IMR-90 (cell line): Measurements from ENCODE around the gene TEX44. TPM values are rescaled to one million over a fixed set of nuclear protein-coding genes. Genes with fewer than 3 reads are reported as not detected.

Experiments
- ATAC-seq: fragments of 200-7000 bp; cut with Tn5 transposase; 2 replicates; pipeline ENCODE4 v1.9.1; 2020; ENCODE audit warnings: low read depth, mild to moderate bottlenecking, moderate library complexity
- BruUV-seq: library from RNA; stranded (reverse); fragments of 400-500 nt; replicated peaks from 2 replicates; lab custom pipeline; 2021; lab: Mats Ljungman, UMichigan
- CTCF ChIA-PET: fragments of 300-600 bp; formaldehyde crosslinking; extraction: SDS; loops from one replicate; lab custom pipeline; 2021; ENCODE audit warnings: antibody characterized with exemption; lab: Yijun Ruan, JAX
- POLR2A ChIA-PET: fragments of 300-600 bp; sonication (Branson Sonifier 250); formaldehyde crosslinking; loops from one replicate; lab custom pipeline; 2022; ENCODE audit warnings: antibody characterized with exemption; ENCODE audit not compliant: unreplicated experiment; lab: Charles Lee
- DNase-seq: peaks from one replicate; pipeline ENCODE4 v3.0.0; 2013
- H2AFZ ChIP-seq: replicated peaks from 2 replicates; pipeline ENCODE3; 2013; ENCODE audit warnings: low read length, mild to moderate bottlenecking; ENCODE audit not compliant: poor library complexity
- H2AK5ac ChIP-seq: 2 replicates; pipeline ENCODE4 v1.6.1; 2013; ENCODE audit warnings: low read depth, low read length, inconsistent platforms
- H2AK9ac ChIP-seq: replicated peaks from 2 replicates; pipeline ENCODE3; 2013; ENCODE audit warnings: mild to moderate bottlenecking, low read depth, low read length, moderate library complexity; ENCODE audit not compliant: poor library complexity
- H2BK120ac ChIP-seq: 2 replicates; pipeline ENCODE4 v1.6.1; 2013; ENCODE audit warnings: low read depth, low read length, inconsistent platforms
- H2BK15ac ChIP-seq: 3 replicates; pipeline ENCODE4 v1.6.1; 2013; ENCODE audit warnings: low read depth, low read length, inconsistent platforms
- H2BK20ac ChIP-seq: 2 replicates; pipeline ENCODE4 v1.6.1; 2013; ENCODE audit warnings: low read depth, mild to moderate bottlenecking, inconsistent platforms, low read length, moderate library complexity
- H2BK5ac ChIP-seq: 2 replicates; pipeline ENCODE4 v1.6.1; 2013; ENCODE audit warnings: mild to moderate bottlenecking, low read depth, low read length, inconsistent platforms; ENCODE audit not compliant: poor library complexity, severe bottlenecking
- H3K14ac ChIP-seq: replicated peaks from 2 replicates; pipeline ENCODE4 v1.6.1; 2013; ENCODE audit warnings: low read depth, low read length, inconsistent platforms
- H3K18ac ChIP-seq: 2 replicates; pipeline ENCODE4 v1.6.1; 2013; ENCODE audit warnings: low read depth, low read length, control low read depth
- H3K23ac ChIP-seq: 2 replicates; pipeline ENCODE4 v1.6.1; 2013; ENCODE audit warnings: low read depth, low read length, inconsistent platforms
- H3K27ac ChIP-seq: 2 replicates; pipeline ENCODE4 v1.5.1; 2013; ENCODE audit warnings: mild to moderate bottlenecking, control low read depth, low read length; ENCODE audit not compliant: insufficient read depth
- H3K27me3 ChIP-seq: 2 replicates; pipeline ENCODE4 v1.6.1; 2013; ENCODE audit warnings: low read length; ENCODE audit not compliant: control insufficient read depth, insufficient read depth
- H3K36me3 ChIP-seq: 2 replicates; pipeline ENCODE4 v1.6.1; 2013; ENCODE audit warnings: low read length, mixed read lengths; ENCODE audit not compliant: control insufficient read depth, insufficient read depth
- H3K4ac ChIP-seq: 2 replicates; pipeline ENCODE4 v1.6.1; 2013; ENCODE audit warnings: low read depth, low read length, inconsistent platforms
- H3K4me1 ChIP-seq: 2 replicates; pipeline ENCODE4 v1.6.1; 2013; ENCODE audit warnings: low read length, mixed read lengths; ENCODE audit not compliant: control insufficient read depth, insufficient read depth
- H3K4me2 ChIP-seq: 2 replicates; pipeline ENCODE4 v1.6.1; 2013; ENCODE audit warnings: low read depth, mild to moderate bottlenecking, control low read depth, low read length, moderate library complexity
- H3K4me3 ChIP-seq: 2 replicates; pipeline ENCODE4 v1.5.1; 2013; ENCODE audit warnings: low read depth, mild to moderate bottlenecking, control low read depth, low read length, moderate library complexity; ENCODE audit not compliant: insufficient read depth
- H3K56ac ChIP-seq: 2 replicates; pipeline ENCODE4 v1.6.1; 2013; ENCODE audit warnings: low read length, inconsistent platforms; ENCODE audit not compliant: insufficient read depth; ENCODE audit errors: extremely low read depth
- H3K79me1 ChIP-seq, 2 experiments: 2 replicates each; pipeline ENCODE4 v1.6.1; 2013; ENCODE audit warnings: low read length in 2 of 2, inconsistent platforms in 1 of 2, low read depth in 1 of 2
- H3K9ac ChIP-seq: 2 replicates; pipeline ENCODE4 v1.6.1; 2013; ENCODE audit warnings: low read depth, low read length, control low read depth
- H3K9me1 ChIP-seq: 2 replicates; pipeline ENCODE4 v1.6.1; 2013; ENCODE audit warnings: low read length, inconsistent platforms; ENCODE audit not compliant: insufficient read depth
- H3K9me3 ChIP-seq: 2 replicates; pipeline ENCODE4 v1.6.1; 2013; ENCODE audit warnings: low read length; ENCODE audit not compliant: control insufficient read depth, insufficient read depth
- H4K20me1 ChIP-seq: 2 replicates; pipeline ENCODE4 v1.6.1; 2013; ENCODE audit warnings: low read length, inconsistent platforms; ENCODE audit not compliant: insufficient read depth
- H4K5ac ChIP-seq: 2 replicates; pipeline ENCODE4 v1.6.1; 2013; ENCODE audit warnings: mild to moderate bottlenecking, low read depth, low read length, control low read depth
- H4K8ac ChIP-seq, 2 experiments: 2 replicates each; pipeline ENCODE4 v1.6.1; 2013; ENCODE audit warnings: low read depth in 2 of 2, low read length in 2 of 2, control low read depth in 1 of 2, inconsistent platforms in 1 of 2
- H4K91ac ChIP-seq: 2 replicates; pipeline ENCODE4 v1.6.1; 2013; ENCODE audit warnings: low read depth, low read length, inconsistent platforms; ENCODE audit not compliant: insufficient read depth
- CEBPB ChIP-seq: IDR thresholded peaks from 2 replicates; pipeline ENCODE4 v1.6.1; 2012; ENCODE audit warnings: low read depth, low read length, improper control_type of control experiment
- CHD1 ChIP-seq: IDR thresholded peaks from 2 replicates; pipeline ENCODE4 v1.6.1; 2012; ENCODE audit warnings: low read depth, low read length, improper control_type of control experiment
- MAFK ChIP-seq: IDR thresholded peaks from 2 replicates; pipeline ENCODE4 v1.6.1; 2012; ENCODE audit warnings: low read depth, low read length, improper control_type of control experiment
- MAZ ChIP-seq: IDR thresholded peaks from 2 replicates; pipeline ENCODE4 v1.6.1; 2012; ENCODE audit warnings: low read depth, mild to moderate bottlenecking, low read length, improper control_type of control experiment, moderate library complexity, borderline replicate concordance
- NFE2L2 ChIP-seq: fragments of 150-350 bp; IDR thresholded peaks from 2 replicates; pipeline ENCODE4 v1.6.1; 2016; ENCODE audit warnings: low read depth, mild to moderate bottlenecking, low read length
- POLR2A ChIP-seq: IDR thresholded peaks from 2 replicates; pipeline ENCODE4 v1.6.1; 2012; ENCODE audit warnings: mild to moderate bottlenecking, low read depth, low read length
- RAD21 ChIP-seq: IDR thresholded peaks from 2 replicates; pipeline ENCODE4 v1.6.1; 2012; ENCODE audit warnings: low read length, improper control_type of control experiment
- RCOR1 ChIP-seq: IDR thresholded peaks from 2 replicates; pipeline ENCODE4 v1.6.1; 2012; ENCODE audit warnings: mild to moderate bottlenecking, low read length, improper control_type of control experiment; ENCODE audit not compliant: insufficient replicate concordance
- RFX5 ChIP-seq: IDR thresholded peaks from 2 replicates; pipeline ENCODE4 v1.8.0; 2012; ENCODE audit warnings: low read depth, mild to moderate bottlenecking, low read length, moderate library complexity
- WGBS, 2 experiments: methylation state at CpG; one replicate each; pipeline versions ENCODE4 v1.1.5 to v1.1.7; 2013; ENCODE audit warnings: missing lambda C conversion rate in 2 of 2; ENCODE audit not compliant: insufficient read length in 1 of 2; ENCODE audit errors: extremely low coverage in 2 of 2; 5-methylcytosine and 5-hydroxymethylcytosine counted together
- dilution Hi-C: fragments of 300-500 bp; cut with HindIII; formaldehyde crosslinking; loops from one replicate; pipeline ENCODE4 v1.14.3; 2018; ENCODE audit warnings: low sequenced_read_pairs; ENCODE audit not compliant: unreplicated experiment
- in situ Hi-C: fragments of 300-500 bp; cut with MboI; formaldehyde crosslinking; loops from 3 replicates; pipeline ENCODE4 v1.14.3; 2019; ENCODE audit warnings: low sequenced_read_pairs, inconsistent platforms, mixed read lengths
- intact Hi-C: fragments of 100-400 bp; cut with micrococcal nuclease; formaldehyde crosslinking; loops from 2 replicates; pipeline ENCODE4 v1.10.0; 2022
- polyA plus RNA-seq, 3 experiments: library from polyadenylated mRNA; depleted of rRNA; stranded (reverse); fragments of >200 nt; gene quantifications; 2 replicates each; pipeline ENCODE4 v1.2.3, GENCODE V29; 2012; ENCODE audit warnings: low replicate concordance in 1 of 3
- total RNA-seq: library from RNA; depleted of rRNA; stranded (reverse); fragments of >200 nt; gene quantifications from 2 replicates; pipeline ENCODE4 v1.2.3, GENCODE V29; 2012
- TF ChIP-seq, protein P1 (sequence below): fragments of 150-350 bp; IDR thresholded peaks from 2 replicates; pipeline ENCODE4 v1.6.1; 2016; ENCODE audit warnings: low read depth, mild to moderate bottlenecking, low read length, moderate library complexity, borderline replicate concordance

Gene TEX44
- total and polyA plus RNA-seq, 2 of the 4 experiments (the other 2 are of a cell fraction) = not detected

GRCh38 chr2:231579560-231579959 is 13.1 kb upstream of the TEX44 start:
- no peak overlapping the region for H3K23ac ChIP-seq
- BruUV-seq = no TSS peak
- H3K4me3 ChIP-seq = no peak overlapping the region
- TF ChIP-seq MAZ (no peak), CHD1 (no peak), CEBPB (no peak), NFE2L2 (no peak), MAFK (no peak), RAD21 (no peak), POLR2A (no peak), RFX5 (no peak), RCOR1 (no peak)
- TF ChIP-seq, protein P1, sequence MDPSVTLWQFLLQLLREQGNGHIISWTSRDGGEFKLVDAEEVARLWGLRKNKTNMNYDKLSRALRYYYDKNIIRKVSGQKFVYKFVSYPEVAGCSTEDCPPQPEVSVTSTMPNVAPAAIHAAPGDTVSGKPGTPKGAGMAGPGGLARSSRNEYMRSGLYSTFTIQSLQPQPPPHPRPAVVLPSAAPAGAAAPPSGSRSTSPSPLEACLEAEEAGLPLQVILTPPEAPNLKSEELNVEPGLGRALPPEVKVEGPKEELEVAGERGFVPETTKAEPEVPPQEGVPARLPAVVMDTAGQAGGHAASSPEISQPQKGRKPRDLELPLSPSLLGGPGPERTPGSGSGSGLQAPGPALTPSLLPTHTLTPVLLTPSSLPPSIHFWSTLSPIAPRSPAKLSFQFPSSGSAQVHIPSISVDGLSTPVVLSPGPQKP = no peak
- no peaks in the 10 kb centered on the region for H3K4me1 ChIP-seq
- no peak overlapping the region for H3K9ac ChIP-seq
- no peak overlapping the region for H2BK15ac ChIP-seq
- no peak overlapping the region for H3K18ac ChIP-seq
- peaks cover 10% of the 10 kb centered on the region; the same call in 1 of the 2 replicates for H3K27me3 ChIP-seq
- H3K56ac ChIP-seq = no peak overlapping the region
- no peak overlapping the region for H3K4me2 ChIP-seq
- intact Hi-C loops (no loop called here), in situ Hi-C loops (no loop called here), dilution Hi-C loops (no loop called here)
- no peak overlapping the region for H3K4ac ChIP-seq
- ATAC-seq (no peak), DNase-seq (no peak)
- no peaks in the 10 kb centered on the region; the same call in 1 of the 2 replicates for H3K9me3 ChIP-seq
- no peaks in the 10 kb centered on the region for H3K36me3 ChIP-seq
- ChIA-PET POLR2A (no interaction called here), CTCF (no interaction called here)
- H3K79me1 ChIP-seq = no peaks in the 10 kb centered on the region
- H4K5ac ChIP-seq = no peak overlapping the region
- no peak overlapping the region for H3K14ac ChIP-seq
- H3K27ac ChIP-seq = no peak overlapping the region
- H2BK5ac ChIP-seq = no peak overlapping the region
- H2BK20ac ChIP-seq = no peak overlapping the region
- H4K91ac ChIP-seq = no peak overlapping the region
- H4K8ac ChIP-seq = no peak overlapping the region
- H2AFZ ChIP-seq = no peak overlapping the region
- H3K9me1 ChIP-seq = no peaks in the 10 kb centered on the region
- H2AK5ac ChIP-seq = no peak overlapping the region
- H2AK9ac ChIP-seq = no peak overlapping the region
- no peak overlapping the region for H2BK120ac ChIP-seq
- H4K20me1 ChIP-seq = no peaks in the 10 kb centered on the region
- 79% methylated on average over 3 of the region's 3 CpGs; no CpG with 5 or more reads in 1 of the 2 experiments for WGBS, 2 experiments
